Loucy (cell line): ENCODE measurements around the gene HTR5A.

ENCODE experiments used
- H2AFZ ChIP-seq: fragments of 200-600 bp; sonication (generic); 2 replicates; pipeline ENCODE4 v1.6.0; 2016; ENCODE audit warnings: antibody characterized with exemption, mild to moderate bottlenecking, low read length, moderate library complexity
- H3F3A ChIP-seq: fragments of 200-600 bp; 2 replicates; pipeline ENCODE4 v1.6.0; 2016; ENCODE audit warnings: antibody characterized with exemption, low read depth, mild to moderate bottlenecking
- H3K27me3 ChIP-seq: fragments of 200-600 bp; sonication (generic); 2 replicates; pipeline ENCODE4 v1.6.1; 2014; ENCODE audit warnings: low read length, mild to moderate bottlenecking; ENCODE audit not compliant: insufficient read depth, poor library complexity, severe bottlenecking
- H3K36me3 ChIP-seq: fragments of 200-600 bp; sonication (generic); 2 replicates; pipeline ENCODE4 v1.6.1; 2016; ENCODE audit warnings: low read length; ENCODE audit not compliant: insufficient read depth
- H3K4me1 ChIP-seq: fragments of 200-600 bp; sonication (generic); 2 replicates; pipeline ENCODE4 v1.5.1; 2014; ENCODE audit warnings: low read length, mild to moderate bottlenecking; ENCODE audit not compliant: insufficient read depth, poor library complexity, severe bottlenecking
- H3K4me2 ChIP-seq: fragments of 200-600 bp; sonication (generic); 2 replicates; pipeline ENCODE4 v1.6.0; 2014; ENCODE audit warnings: antibody characterized with exemption, low read length, low read depth, mild to moderate bottlenecking; ENCODE audit not compliant: poor library complexity, severe bottlenecking
- H3K4me3 ChIP-seq: fragments of 200-600 bp; sonication (generic); 2 replicates; pipeline ENCODE4 v1.5.1; 2014; ENCODE audit warnings: low read length, mild to moderate bottlenecking, mixed read lengths; ENCODE audit not compliant: poor library complexity, severe bottlenecking
- H3K79me2 ChIP-seq: fragments of 200-600 bp; sonication (generic); 2 replicates; pipeline ENCODE4 v1.6.1; 2014; ENCODE audit warnings: low read length; ENCODE audit not compliant: insufficient read depth
- H3K9ac ChIP-seq: fragments of 200-600 bp; sonication (generic); 2 replicates; pipeline ENCODE4 v1.6.0; 2014; ENCODE audit warnings: mild to moderate bottlenecking, low read depth, low read length, moderate library complexity; ENCODE audit not compliant: poor library complexity, severe bottlenecking
- H3K9me2 ChIP-seq: fragments of 200-600 bp; sonication (generic); replicated peaks from 2 replicates; pipeline ENCODE4 v1.6.1; 2016; ENCODE audit warnings: low read depth, low read length, mixed read lengths
- H3K9me3 ChIP-seq: fragments of 200-600 bp; sonication (generic); 2 replicates; pipeline ENCODE4 v1.6.1; 2014; ENCODE audit warnings: mild to moderate bottlenecking, antibody characterized with exemption, low read length, low read depth; ENCODE audit not compliant: insufficient read depth
- H4K20me1 ChIP-seq: fragments of 200-600 bp; sonication (generic); 2 replicates; pipeline ENCODE4 v1.6.0; 2014; ENCODE audit warnings: antibody characterized with exemption, low read length, mild to moderate bottlenecking; ENCODE audit not compliant: insufficient read depth, poor library complexity, severe bottlenecking
- CTCF ChIP-seq: fragments of 200-600 bp; sonication (generic); conservative IDR thresholded peaks from 2 replicates; pipeline ENCODE4 v1.5.1; 2014; ENCODE audit warnings: mild to moderate bottlenecking, antibody characterized with exemption, low read length
- EZH2phosphoT487 ChIP-seq: fragments of 200-600 bp; IDR thresholded peaks from 2 replicates; pipeline ENCODE4 v1.6.1; 2018; ENCODE audit warnings: antibody characterized with exemption, mild to moderate bottlenecking, moderate library complexity, borderline replicate concordance

Gene HTR5A

DNA sequence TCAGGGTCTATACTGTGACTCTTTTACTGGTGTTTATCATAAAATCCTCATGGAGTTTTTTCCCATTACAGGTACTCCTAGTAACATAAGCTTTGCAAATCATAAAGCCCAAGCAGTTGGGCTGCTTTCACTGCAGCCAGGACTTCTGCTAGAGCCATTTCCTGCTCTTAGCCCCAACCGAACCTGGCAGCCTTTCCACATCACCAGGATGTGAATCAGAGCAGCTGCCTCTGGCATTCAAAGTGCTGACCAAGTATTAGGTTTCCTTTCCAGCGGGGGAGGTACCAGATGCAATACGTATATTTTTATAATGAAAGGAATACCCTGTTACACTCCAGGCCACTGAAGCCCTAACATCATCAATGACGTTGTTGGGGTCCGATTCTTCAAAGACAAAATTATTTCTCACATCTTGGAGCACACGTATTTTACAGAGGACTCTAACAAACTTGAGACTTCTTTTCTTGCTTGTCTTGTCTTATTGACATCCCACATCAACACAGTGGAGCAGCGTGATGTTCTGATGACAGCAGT lies 3.6 kb upstream of the HTR5A start:
- H3K36me3 ChIP-seq: no peaks in the 10 kb centered on the region
- no peaks in the 10 kb centered on the region for H3K4me1 ChIP-seq
- no peak overlapping the region for H2AFZ ChIP-seq
- H3F3A ChIP-seq: no peaks in the 10 kb centered on the region
- no peaks in the 10 kb centered on the region for H4K20me1 ChIP-seq
- no peaks in the 10 kb centered on the region for H3K9me2 ChIP-seq
- no peak overlapping the region for H3K9ac ChIP-seq
- no peak overlapping the region for H3K4me3 ChIP-seq
- no peaks in the 10 kb centered on the region for H3K79me2 ChIP-seq
- H3K4me2 ChIP-seq: no peak overlapping the region
- no peaks in the 10 kb centered on the region for H3K27me3 ChIP-seq
- TF ChIP-seq CTCF: no peak
- no peak for TF ChIP-seq EZH2phosphoT487
- no peaks in the 10 kb centered on the region for H3K9me3 ChIP-seq

GRCh38 chr7:155071121-155071651 lies 1.1 kb downstream of the HTR5A start:
- Histone ChIP-seq H2AFZ (no peak overlapping the region), H3F3A (no peaks in the 10 kb centered on the region), H3K9me3 (no peaks in the 10 kb centered on the region), H3K36me3 (no peaks in the 10 kb centered on the region), H4K20me1 (no peaks in the 10 kb centered on the region), H3K4me3 (no peak overlapping the region), H3K9me2 (no peaks in the 10 kb centered on the region), H3K4me1 (no peaks in the 10 kb centered on the region), H3K79me2 (no peaks in the 10 kb centered on the region), H3K4me2 (no peak overlapping the region), H3K27me3 (no peaks in the 10 kb centered on the region), H3K9ac (no peak overlapping the region)
- TF ChIP-seq CTCF (no peak), EZH2phosphoT487 (no peak)

DNA sequence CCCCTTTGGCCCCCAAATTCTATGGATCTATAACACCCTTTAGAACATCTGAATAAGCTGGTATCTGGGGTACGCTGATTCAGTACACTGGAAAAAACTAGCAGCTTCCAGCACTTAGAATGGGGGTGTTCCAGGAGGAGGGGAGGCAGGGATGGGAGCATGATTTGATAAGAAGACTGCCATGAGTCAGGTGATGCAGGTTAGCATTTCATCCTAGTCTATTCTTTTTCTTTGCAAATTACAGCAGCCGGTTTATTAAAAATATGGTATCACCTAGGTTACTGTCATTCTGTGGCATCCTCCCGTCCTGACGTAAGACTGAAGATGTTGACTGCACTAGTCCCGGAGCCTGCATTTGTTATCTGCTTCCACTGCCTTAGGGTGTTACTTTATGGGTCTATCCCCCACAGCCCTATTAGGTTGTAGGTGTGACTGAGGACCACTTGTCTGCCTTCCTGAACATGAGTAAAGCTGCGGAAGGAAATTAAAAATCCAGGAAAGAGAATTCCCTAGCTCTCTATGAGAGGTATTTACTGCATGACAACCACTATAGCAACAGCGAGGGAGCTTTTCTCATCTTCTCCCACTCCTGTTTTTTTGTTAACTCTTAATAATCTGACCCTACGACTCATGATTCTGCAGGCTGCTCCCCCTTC lies 1.9 kb downstream of the HTR5A start:
- no peaks in the 10 kb centered on the region for H3F3A ChIP-seq
- no peaks in the 10 kb centered on the region for H3K9me2 ChIP-seq
- H3K4me2 ChIP-seq: no peak overlapping the region
- no peak overlapping the region for H3K4me3 ChIP-seq
- no peaks in the 10 kb centered on the region for H3K36me3 ChIP-seq
- TF ChIP-seq CTCF (no peak), EZH2phosphoT487 (no peak)
- H4K20me1 ChIP-seq: no peaks in the 10 kb centered on the region
- H3K79me2 ChIP-seq: no peaks in the 10 kb centered on the region
- H3K9me3 ChIP-seq: no peaks in the 10 kb centered on the region
- no peaks in the 10 kb centered on the region for H3K4me1 ChIP-seq
- H3K27me3 ChIP-seq: no peaks in the 10 kb centered on the region
- no peak overlapping the region for H3K9ac ChIP-seq
- no peak overlapping the region for H2AFZ ChIP-seq
